Memory B cell (primary cell): ENCODE results near the gene GGA1.

Source experiments
- ATAC-seq: fragments of 150-1000 bp; cut with Tn5 transposase; 2 replicates; pipeline ENCODE4 v1.10.0; 2021; ENCODE audit warnings: low read depth, mild to moderate bottlenecking, moderate library complexity
- DNase-seq, 2 donors: peaks; one replicate each; pipeline ENCODE4 v3.0.0; 2022; ENCODE audit warnings: low spot score in 2 of 2
- H3K27ac Mint-ChIP-seq: one replicate; pipeline ENCODE4 v1.8.0; 2022; ENCODE audit warnings: mild to moderate bottlenecking, moderate library complexity, mixed read lengths
- H3K27me3 Mint-ChIP-seq: one replicate; pipeline ENCODE4 v1.8.0; 2022; ENCODE audit warnings: mixed read lengths
- H3K36me3 Mint-ChIP-seq: one replicate; pipeline ENCODE4 v1.8.0; 2022; ENCODE audit warnings: mild to moderate bottlenecking, mixed read lengths
- H3K4me1 Mint-ChIP-seq: one replicate; pipeline ENCODE4 v1.8.0; 2022; ENCODE audit warnings: mixed read lengths
- H3K4me3 Mint-ChIP-seq: one replicate; pipeline ENCODE4 v1.8.0; 2022; ENCODE audit warnings: mild to moderate bottlenecking, moderate library complexity, mixed read lengths
- H3K9me3 Mint-ChIP-seq: one replicate; pipeline ENCODE4 v1.8.0; 2022; ENCODE audit warnings: mixed read lengths

Gene GGA1

GRCh38 chr22:37664249-37665101 lies 55.8 kb downstream of the GGA1 start:
- DNase-seq = no peak
- ATAC-seq = no peak
- Mint-ChIP-seq H3K27ac (no peak overlapping the region), H3K27me3 (no peaks in the 10 kb centered on the region), H3K9me3 (no peaks in the 10 kb centered on the region), H3K36me3 (peaks cover 8% of the 10 kb centered on the region), H3K4me1 (peaks cover 29% of the 10 kb centered on the region), H3K4me3 (no peak overlapping the region)

DNA sequence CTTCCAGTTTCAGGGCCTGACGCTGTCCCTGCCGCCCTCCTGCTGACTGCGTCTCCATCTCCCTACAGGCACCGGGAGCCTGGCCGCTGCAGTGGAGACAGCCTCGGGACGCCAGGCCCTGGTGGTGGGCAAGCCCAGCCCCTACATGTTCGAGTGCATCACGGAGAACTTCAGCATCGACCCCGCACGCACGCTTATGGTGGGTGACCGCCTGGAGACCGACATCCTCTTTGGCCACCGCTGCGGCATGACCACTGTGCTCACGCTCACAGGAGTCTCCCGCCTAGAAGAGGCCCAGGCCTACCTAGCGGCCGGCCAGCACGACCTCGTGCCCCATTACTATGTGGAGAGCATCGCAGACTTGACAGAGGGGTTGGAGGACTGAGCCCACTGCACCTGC lies 56.9 kb downstream of the GGA1 start:
- H3K36me3 Mint-ChIP-seq = peaks cover 8% of the 10 kb centered on the region
- no peak overlapping the region for H3K4me3 Mint-ChIP-seq
- H3K27ac Mint-ChIP-seq = no peak overlapping the region
- DNase-seq (no peak), ATAC-seq (no peak)
- H3K4me1 Mint-ChIP-seq = peaks cover 19% of the 10 kb centered on the region
- H3K9me3 Mint-ChIP-seq = no peaks in the 10 kb centered on the region
- H3K27me3 Mint-ChIP-seq = no peaks in the 10 kb centered on the region

DNA sequence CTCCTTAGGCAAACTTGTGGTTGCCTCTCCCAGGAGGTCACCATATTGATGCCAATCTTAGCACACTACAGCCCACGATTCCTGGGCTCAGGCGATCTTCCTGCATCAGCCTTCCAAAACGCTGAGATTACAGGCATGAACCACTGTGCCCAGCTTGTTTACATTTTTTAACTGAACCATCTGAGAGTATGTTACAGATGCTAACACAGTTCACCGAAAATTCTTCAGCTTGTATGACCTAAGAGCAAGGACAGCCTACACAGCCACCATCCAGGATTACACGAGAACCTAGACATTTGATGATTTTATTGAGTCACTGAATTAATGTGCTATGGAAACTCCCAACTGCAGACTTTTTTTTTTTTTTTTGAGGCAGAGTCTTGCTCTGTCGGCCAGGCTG lies 61.0 kb downstream of the GGA1 start:
- H3K4me1 Mint-ChIP-seq = peaks cover 17% of the 10 kb centered on the region
- ATAC-seq (no peak), DNase-seq (no peak)
- H3K36me3 Mint-ChIP-seq = peaks cover 7% of the 10 kb centered on the region
- H3K27ac Mint-ChIP-seq = no peak overlapping the region
- H3K27me3 Mint-ChIP-seq = no peaks in the 10 kb centered on the region
- no peaks in the 10 kb centered on the region for H3K9me3 Mint-ChIP-seq
- H3K4me3 Mint-ChIP-seq = no peak overlapping the region

GRCh38 chr22:37672206-37672919 lies 63.7 kb downstream of the GGA1 start:
- Mint-ChIP-seq H3K4me1 (peaks cover 25% of the 10 kb centered on the region), H3K4me3 (peak overlapping the region; percentile 14), H3K9me3 (no peaks in the 10 kb centered on the region), H3K27ac (peak overlapping the region; percentile 62), H3K27me3 (no peaks in the 10 kb centered on the region), H3K36me3 (no peaks in the 10 kb centered on the region)
- no peak for ATAC-seq
- no peak for DNase-seq

DNA sequence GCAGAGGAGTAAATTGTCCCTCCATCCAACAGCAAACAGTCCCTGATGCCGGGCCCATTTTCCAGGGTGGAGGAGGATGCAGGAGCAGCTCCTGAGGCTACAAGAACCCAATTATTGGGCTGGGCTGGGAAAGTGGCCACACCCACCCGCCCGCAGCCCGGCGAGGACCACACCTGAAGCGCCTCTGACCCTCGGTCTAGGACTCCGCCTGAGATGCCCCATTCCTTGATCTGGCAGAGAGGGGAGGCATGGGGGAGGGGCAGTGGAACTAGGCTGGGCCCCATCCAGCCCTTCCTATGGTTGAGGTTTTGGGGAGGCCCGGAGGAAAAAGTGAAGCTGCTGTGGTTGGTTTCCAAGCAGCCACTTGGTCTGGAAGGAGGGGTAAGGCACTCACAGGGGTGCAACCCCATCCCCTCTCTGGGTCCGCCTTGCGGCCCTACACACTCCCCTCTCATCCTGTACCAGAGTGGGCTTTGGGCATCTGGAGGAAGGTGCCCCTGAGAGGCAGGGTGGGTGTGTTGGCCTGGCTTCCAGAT lies 64.4 kb downstream of the GGA1 start:
- Mint-ChIP-seq H3K36me3 (no peaks in the 10 kb centered on the region), H3K9me3 (no peaks in the 10 kb centered on the region), H3K4me1 (peaks cover 27% of the 10 kb centered on the region), H3K4me3 (no peak overlapping the region), H3K27ac (peak overlapping the region; percentile 62), H3K27me3 (no peaks in the 10 kb centered on the region)
- ATAC-seq (no peak), DNase-seq (no peak)

- H3K9me3 Mint-ChIP-seq = no peaks in the 10 kb centered on the region
- peak overlapping the region; percentile 65 for H3K4me3 Mint-ChIP-seq
- H3K36me3 Mint-ChIP-seq = no peaks in the 10 kb centered on the region
- H3K27ac Mint-ChIP-seq = peak overlapping the region; percentile 97
- no peaks in the 10 kb centered on the region for H3K27me3 Mint-ChIP-seq
- ATAC-seq (no peak), DNase-seq (no peak)
- H3K4me1 Mint-ChIP-seq = peaks cover 28% of the 10 kb centered on the region
Measured at GRCh38 chr22:37674248-37674647, 65.6 kb downstream of the GGA1 start.

GRCh38 chr22:37674951-37675929 lies 66.6 kb downstream of the GGA1 start, which contains the start of gene LGALS1:
TSS of gene LGALS1 (plus strand) at chr22:37675636. CDS start at chr22:37675703, 67 bp downstream.
- H3K9me3 Mint-ChIP-seq = no peaks in the 10 kb centered on the region
- DNase-seq (no peak), ATAC-seq (peak; percentile 20)
- peaks cover 5% of the 10 kb centered on the region for H3K36me3 Mint-ChIP-seq
- H3K4me1 Mint-ChIP-seq = peaks cover 28% of the 10 kb centered on the region
- peak within 1 kb of the TSS; percentile 97 for H3K27ac Mint-ChIP-seq
- H3K27me3 Mint-ChIP-seq = no peaks in the 10 kb centered on the region
- H3K4me3 Mint-ChIP-seq = peak within 1 kb of the TSS; percentile 87

DNA sequence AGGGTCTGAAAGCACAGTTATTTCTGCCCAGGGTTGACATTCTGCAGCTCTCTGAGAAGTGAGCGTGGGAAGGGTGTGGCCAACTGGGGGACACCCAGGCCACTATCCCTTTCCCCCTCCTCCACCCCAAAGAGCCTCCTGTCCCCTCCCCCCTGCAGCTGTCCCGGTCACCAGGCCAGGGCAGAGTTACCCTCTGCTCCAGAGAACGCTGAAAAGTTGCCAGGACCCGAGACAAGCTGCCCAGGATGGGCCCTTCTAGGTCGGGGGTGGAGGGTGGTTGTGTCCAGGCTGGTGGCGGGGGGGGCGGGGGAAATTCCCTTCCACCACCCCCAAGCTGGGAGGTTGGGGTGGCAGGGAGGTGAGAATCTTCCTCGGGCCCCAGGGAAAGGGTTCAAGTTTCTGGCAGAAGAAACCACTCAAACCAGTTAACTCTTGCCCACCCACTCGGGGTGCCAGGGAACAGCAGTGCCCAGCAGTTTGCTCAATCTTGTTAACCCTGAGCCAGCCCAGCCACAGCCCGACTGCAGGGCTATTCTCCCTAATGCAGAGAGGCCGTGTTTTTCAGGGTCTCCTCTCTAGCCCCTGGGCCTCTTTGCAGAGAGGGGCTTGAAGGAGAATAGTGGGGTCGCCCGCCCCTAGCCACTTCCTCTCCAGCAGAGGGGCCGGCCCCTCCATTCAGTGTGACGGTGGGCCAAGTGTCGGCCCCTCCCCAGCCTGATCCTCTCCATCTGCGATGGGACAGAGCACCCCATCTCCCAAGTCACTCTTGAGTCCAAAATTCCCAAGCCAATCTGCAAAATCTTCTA lies 67.5 kb downstream of the GGA1 start:
- Mint-ChIP-seq H3K4me1 (peaks cover 28% of the 10 kb centered on the region), H3K27ac (peak overlapping the region; percentile 97), H3K9me3 (no peaks in the 10 kb centered on the region), H3K27me3 (no peaks in the 10 kb centered on the region), H3K4me3 (peak overlapping the region; percentile 87), H3K36me3 (peaks cover 5% of the 10 kb centered on the region)
- ATAC-seq (no peak), DNase-seq (no peak)

GRCh38 chr22:37676736-37677492 lies 68.3 kb downstream of the GGA1 start:
- peak; percentile 82 to 88 for DNase-seq
- peak overlapping the region; percentile 87 for H3K4me3 Mint-ChIP-seq
- peaks cover 34% of the 10 kb centered on the region for H3K4me1 Mint-ChIP-seq
- peak overlapping the region; percentile 97 for H3K27ac Mint-ChIP-seq
- peak; percentile 86 for ATAC-seq
- H3K9me3 Mint-ChIP-seq = no peaks in the 10 kb centered on the region
- peaks cover 5% of the 10 kb centered on the region for H3K36me3 Mint-ChIP-seq
- H3K27me3 Mint-ChIP-seq = no peaks in the 10 kb centered on the region

- Mint-ChIP-seq H3K4me1 (peaks cover 28% of the 10 kb centered on the region), H3K36me3 (peaks cover 5% of the 10 kb centered on the region), H3K9me3 (no peaks in the 10 kb centered on the region), H3K4me3 (peak overlapping the region; percentile 87), H3K27ac (peak overlapping the region; percentile 97), H3K27me3 (no peaks in the 10 kb centered on the region)
- no peak for DNase-seq
- ATAC-seq = peak; percentile 57
Measured at GRCh38 chr22:37677493-37677974, 68.9 kb downstream of the GGA1 start.

DNA sequence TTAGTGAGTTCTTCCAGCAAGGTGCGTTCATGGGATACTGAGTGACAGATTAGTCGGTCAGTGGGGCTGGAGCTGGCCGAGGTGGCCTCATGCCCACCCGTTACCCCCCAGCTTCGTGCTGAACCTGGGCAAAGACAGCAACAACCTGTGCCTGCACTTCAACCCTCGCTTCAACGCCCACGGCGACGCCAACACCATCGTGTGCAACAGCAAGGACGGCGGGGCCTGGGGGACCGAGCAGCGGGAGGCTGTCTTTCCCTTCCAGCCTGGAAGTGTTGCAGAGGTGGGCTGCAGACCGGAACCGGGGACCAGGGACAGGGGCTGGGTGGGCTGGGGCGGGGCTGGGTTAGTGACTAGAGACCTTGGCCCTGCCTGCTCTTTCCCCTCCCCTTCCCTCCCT lies 69.7 kb downstream of the GGA1 start:
- Mint-ChIP-seq H3K27me3 (no peaks in the 10 kb centered on the region), H3K36me3 (peaks cover 5% of the 10 kb centered on the region), H3K4me1 (peaks cover 27% of the 10 kb centered on the region), H3K9me3 (no peaks in the 10 kb centered on the region), H3K27ac (peak overlapping the region; percentile 97), H3K4me3 (no peak overlapping the region)
- ATAC-seq (no peak), DNase-seq (no peak)

- H3K36me3 Mint-ChIP-seq = peaks cover 5% of the 10 kb centered on the region
- H3K4me1 Mint-ChIP-seq = peaks cover 19% of the 10 kb centered on the region
- no peaks in the 10 kb centered on the region for H3K9me3 Mint-ChIP-seq
- peak overlapping the region; percentile 71 for H3K27ac Mint-ChIP-seq
- no peak overlapping the region for H3K4me3 Mint-ChIP-seq
- no peaks in the 10 kb centered on the region for H3K27me3 Mint-ChIP-seq
- ATAC-seq (no peak), DNase-seq (no peak)
Measured at GRCh38 chr22:37679670-37680069, 71.0 kb downstream of the GGA1 start.
